ENCODE measurements around the gene ANXA2. TPM values are rescaled to one million over a fixed set of nuclear protein-coding genes. Genes with fewer than 3 reads are reported as not detected.

The ANXA2 gene
- total and polyA plus RNA-seq, 4 donors: 62.7 to 138 (median 107) TPM

DNA sequence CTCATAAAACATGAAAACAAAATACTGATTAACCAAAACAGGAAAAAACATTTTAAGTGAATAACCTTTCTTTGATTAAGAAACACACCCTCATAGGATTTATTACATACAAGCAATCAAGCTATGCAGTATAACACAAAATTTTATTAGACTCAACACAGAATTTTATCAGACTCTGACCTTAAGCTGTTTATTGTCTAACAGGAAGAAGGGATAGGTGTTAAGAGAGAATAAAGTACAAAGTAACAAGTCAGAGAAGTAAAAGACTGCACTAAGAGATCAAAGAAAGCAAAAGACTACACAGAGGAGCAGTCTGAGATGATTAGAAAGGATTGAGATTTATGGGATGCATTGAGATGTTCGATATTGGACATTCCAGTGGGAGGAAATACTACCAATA lies 43.5 kb upstream of the ANXA2 start:
- Histone ChIP-seq H3K27ac (ENCODE audit: low read depth in 1 of 2, low read length in 2 of 2) (no peak overlapping the region), H3K4me1 (ENCODE audit: control insufficient read depth in 4 of 4, insufficient read depth in 4 of 4, low read length in 3 of 4) (peaks cover 0 to 5% (median 0%) of the 10 kb centered on the region in 4 donors), H3K4me3 (ENCODE audit: low read depth in 1 of 3, low read length in 3 of 3) (no peak overlapping the region), H3K9ac (ENCODE audit: low read depth in 1 of 2, low read length in 2 of 2) (no peak overlapping the region), H3K27me3 (ENCODE audit: control insufficient read depth in 4 of 4, insufficient read depth in 4 of 4, low read length in 3 of 4) (no peaks in the 10 kb centered on the region), H3K9me3 (ENCODE audit: control insufficient read depth in 4 of 4, low read length in 3 of 4) (no peaks in the 10 kb centered on the region), H3K36me3 (ENCODE audit: control insufficient read depth in 4 of 4, insufficient read depth in 3 of 4, low read depth in 1 of 4, low read length in 3 of 4) (peaks cover 0 to 4% (median 3%) of the 10 kb centered on the region in 4 donors)
- DNase-seq (ENCODE audit: low spot score): no peak
- TF ChIP-seq, protein P1, sequence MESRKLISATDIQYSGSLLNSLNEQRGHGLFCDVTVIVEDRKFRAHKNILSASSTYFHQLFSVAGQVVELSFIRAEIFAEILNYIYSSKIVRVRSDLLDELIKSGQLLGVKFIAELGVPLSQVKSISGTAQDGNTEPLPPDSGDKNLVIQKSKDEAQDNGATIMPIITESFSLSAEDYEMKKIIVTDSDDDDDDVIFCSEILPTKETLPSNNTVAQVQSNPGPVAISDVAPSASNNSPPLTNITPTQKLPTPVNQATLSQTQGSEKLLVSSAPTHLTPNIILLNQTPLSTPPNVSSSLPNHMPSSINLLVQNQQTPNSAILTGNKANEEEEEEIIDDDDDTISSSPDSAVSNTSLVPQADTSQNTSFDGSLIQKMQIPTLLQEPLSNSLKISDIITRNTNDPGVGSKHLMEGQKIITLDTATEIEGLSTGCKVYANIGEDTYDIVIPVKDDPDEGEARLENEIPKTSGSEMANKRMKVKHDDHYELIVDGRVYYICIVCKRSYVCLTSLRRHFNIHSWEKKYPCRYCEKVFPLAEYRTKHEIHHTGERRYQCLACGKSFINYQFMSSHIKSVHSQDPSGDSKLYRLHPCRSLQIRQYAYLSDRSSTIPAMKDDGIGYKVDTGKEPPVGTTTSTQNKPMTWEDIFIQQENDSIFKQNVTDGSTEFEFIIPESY (IDR thresholded peaks at IDR 0.05): no peak
- TF ChIP-seq RAD21 (IDR thresholded peaks at IDR 0.05): no peak
- TF ChIP-seq, protein P2, sequence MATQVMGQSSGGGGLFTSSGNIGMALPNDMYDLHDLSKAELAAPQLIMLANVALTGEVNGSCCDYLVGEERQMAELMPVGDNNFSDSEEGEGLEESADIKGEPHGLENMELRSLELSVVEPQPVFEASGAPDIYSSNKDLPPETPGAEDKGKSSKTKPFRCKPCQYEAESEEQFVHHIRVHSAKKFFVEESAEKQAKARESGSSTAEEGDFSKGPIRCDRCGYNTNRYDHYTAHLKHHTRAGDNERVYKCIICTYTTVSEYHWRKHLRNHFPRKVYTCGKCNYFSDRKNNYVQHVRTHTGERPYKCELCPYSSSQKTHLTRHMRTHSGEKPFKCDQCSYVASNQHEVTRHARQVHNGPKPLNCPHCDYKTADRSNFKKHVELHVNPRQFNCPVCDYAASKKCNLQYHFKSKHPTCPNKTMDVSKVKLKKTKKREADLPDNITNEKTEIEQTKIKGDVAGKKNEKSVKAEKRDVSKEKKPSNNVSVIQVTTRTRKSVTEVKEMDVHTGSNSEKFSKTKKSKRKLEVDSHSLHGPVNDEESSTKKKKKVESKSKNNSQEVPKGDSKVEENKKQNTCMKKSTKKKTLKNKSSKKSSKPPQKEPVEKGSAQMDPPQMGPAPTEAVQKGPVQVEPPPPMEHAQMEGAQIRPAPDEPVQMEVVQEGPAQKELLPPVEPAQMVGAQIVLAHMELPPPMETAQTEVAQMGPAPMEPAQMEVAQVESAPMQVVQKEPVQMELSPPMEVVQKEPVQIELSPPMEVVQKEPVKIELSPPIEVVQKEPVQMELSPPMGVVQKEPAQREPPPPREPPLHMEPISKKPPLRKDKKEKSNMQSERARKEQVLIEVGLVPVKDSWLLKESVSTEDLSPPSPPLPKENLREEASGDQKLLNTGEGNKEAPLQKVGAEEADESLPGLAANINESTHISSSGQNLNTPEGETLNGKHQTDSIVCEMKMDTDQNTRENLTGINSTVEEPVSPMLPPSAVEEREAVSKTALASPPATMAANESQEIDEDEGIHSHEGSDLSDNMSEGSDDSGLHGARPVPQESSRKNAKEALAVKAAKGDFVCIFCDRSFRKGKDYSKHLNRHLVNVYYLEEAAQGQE (IDR thresholded peaks at IDR 0.05): no peak
- TF ChIP-seq TAF1 (conservative IDR thresholded peaks at IDR 0.05): no peak
- no peak for TF ChIP-seq FOXA1 (IDR thresholded peaks at IDR 0.05)
- no peak for TF ChIP-seq FOXA2 (IDR thresholded peaks at IDR 0.05)
- no peak for TF ChIP-seq EGR1 (IDR thresholded peaks at IDR 0.05; ENCODE audit: low read depth in 2 of 2)
- whole genome bisulfite sequencing: 81% methylated on average over 1 of the region's 1 CpG

DNA sequence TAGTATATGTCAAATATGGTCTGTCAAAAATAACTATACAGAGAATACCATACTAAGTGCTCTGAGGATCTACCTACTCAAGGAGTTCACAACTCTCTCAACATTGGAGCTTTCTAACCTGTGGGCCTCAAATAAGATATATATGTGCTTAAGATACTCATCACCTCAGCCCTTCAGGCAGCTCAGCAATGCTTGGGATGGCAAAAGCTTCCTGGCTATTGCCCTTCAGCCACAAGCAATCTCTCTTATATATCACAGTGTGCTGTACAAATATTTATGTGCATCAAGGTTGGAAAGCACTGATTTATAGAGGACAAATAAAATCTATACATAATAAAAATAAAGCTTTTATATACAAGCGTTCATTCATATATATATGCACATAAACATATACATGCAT lies 40.9 kb upstream of the ANXA2 start:
- no peaks in the 10 kb centered on the region for H3K27me3 ChIP-seq (ENCODE audit: control insufficient read depth in 4 of 4, insufficient read depth in 4 of 4, low read length in 3 of 4)
- peaks cover 0 to 6% (median 4%) of the 10 kb centered on the region in 4 donors for H3K36me3 ChIP-seq (ENCODE audit: control insufficient read depth in 4 of 4, insufficient read depth in 3 of 4, low read depth in 1 of 4, low read length in 3 of 4)

DNA sequence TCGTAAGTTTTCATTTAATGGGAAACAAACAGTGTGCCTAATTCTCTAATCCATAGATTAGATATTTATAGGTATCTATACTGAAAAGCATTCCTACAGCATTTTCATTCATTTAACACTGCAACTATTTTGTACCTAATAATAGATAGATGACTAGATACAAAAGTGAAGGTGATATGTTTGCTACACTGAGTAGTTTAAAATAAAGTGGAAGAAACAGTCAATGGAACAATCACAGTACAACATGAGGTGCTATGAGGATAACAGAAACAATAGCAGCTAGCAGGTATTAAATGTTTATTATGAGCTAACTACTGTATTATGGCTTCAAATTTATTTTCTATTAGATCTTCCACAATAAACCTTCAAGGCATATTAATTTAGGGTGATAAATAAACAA lies 31.1 kb upstream of the ANXA2 start:
- 97% methylated on average over 1 of the region's 1 CpG for WGBS
- Histone ChIP-seq H3K27ac (ENCODE audit: low read depth in 1 of 2, low read length in 2 of 2) (no peak overlapping the region), H3K27me3 (ENCODE audit: control insufficient read depth in 4 of 4, insufficient read depth in 4 of 4, low read length in 3 of 4) (no peaks in the 10 kb centered on the region), H3K4me1 (ENCODE audit: control insufficient read depth in 4 of 4, insufficient read depth in 4 of 4, low read length in 3 of 4) (no peaks in the 10 kb centered on the region), H3K9me3 (ENCODE audit: control insufficient read depth in 4 of 4, low read length in 3 of 4) (no peaks in the 10 kb centered on the region), H3K36me3 (ENCODE audit: control insufficient read depth in 4 of 4, insufficient read depth in 3 of 4, low read depth in 1 of 4, low read length in 3 of 4) (peaks cover 0 to 12% (median 7%) of the 10 kb centered on the region in 4 donors), H3K9ac (ENCODE audit: low read depth in 1 of 2, low read length in 2 of 2) (no peak overlapping the region), H3K4me3 (ENCODE audit: low read depth in 1 of 3, low read length in 3 of 3) (no peak overlapping the region)
- no peak for TF ChIP-seq HNF4G (IDR thresholded peaks at IDR 0.05)
- no peak for TF ChIP-seq TAF1 (conservative IDR thresholded peaks at IDR 0.05)
- no peak for TF ChIP-seq RAD21 (IDR thresholded peaks at IDR 0.05)
- TF ChIP-seq JUND (IDR thresholded peaks at IDR 0.05): no peak
- no peak for TF ChIP-seq YY1 (IDR thresholded peaks at IDR 0.05)
- TF ChIP-seq, protein P3, sequence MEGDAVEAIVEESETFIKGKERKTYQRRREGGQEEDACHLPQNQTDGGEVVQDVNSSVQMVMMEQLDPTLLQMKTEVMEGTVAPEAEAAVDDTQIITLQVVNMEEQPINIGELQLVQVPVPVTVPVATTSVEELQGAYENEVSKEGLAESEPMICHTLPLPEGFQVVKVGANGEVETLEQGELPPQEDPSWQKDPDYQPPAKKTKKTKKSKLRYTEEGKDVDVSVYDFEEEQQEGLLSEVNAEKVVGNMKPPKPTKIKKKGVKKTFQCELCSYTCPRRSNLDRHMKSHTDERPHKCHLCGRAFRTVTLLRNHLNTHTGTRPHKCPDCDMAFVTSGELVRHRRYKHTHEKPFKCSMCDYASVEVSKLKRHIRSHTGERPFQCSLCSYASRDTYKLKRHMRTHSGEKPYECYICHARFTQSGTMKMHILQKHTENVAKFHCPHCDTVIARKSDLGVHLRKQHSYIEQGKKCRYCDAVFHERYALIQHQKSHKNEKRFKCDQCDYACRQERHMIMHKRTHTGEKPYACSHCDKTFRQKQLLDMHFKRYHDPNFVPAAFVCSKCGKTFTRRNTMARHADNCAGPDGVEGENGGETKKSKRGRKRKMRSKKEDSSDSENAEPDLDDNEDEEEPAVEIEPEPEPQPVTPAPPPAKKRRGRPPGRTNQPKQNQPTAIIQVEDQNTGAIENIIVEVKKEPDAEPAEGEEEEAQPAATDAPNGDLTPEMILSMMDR (IDR thresholded peaks at IDR 0.05; ENCODE audit: low read depth, low read length, missing input control): no peak
- no peak for TF ChIP-seq RXRA (IDR thresholded peaks at IDR 0.05)
- TF ChIP-seq EGR1 (IDR thresholded peaks at IDR 0.05; ENCODE audit: low read depth in 2 of 2): no peak
- DNase-seq (ENCODE audit: low spot score): no peak

More for the DNA sequence above, 40.9 kb upstream of the ANXA2 start:
- H3K9ac ChIP-seq (ENCODE audit: low read depth in 1 of 2, low read length in 2 of 2): no peak overlapping the region
- no peak for DNase-seq (ENCODE audit: low spot score)
- H3K27ac ChIP-seq (ENCODE audit: low read depth in 1 of 2, low read length in 2 of 2): no peak overlapping the region
- no peaks in the 10 kb centered on the region for H3K9me3 ChIP-seq (ENCODE audit: control insufficient read depth in 4 of 4, low read length in 3 of 4)
- no peak overlapping the region for H3K4me3 ChIP-seq (ENCODE audit: low read depth in 1 of 3, low read length in 3 of 3)
- WGBS: 98% methylated on average over 1 of the region's 1 CpG
- H3K4me1 ChIP-seq (ENCODE audit: control insufficient read depth in 4 of 4, insufficient read depth in 4 of 4, low read length in 3 of 4): no peaks in the 10 kb centered on the region
- TF ChIP-seq FOXA1 (IDR thresholded peaks at IDR 0.05): no peak
- TF ChIP-seq, protein P3 (IDR thresholded peaks at IDR 0.05; ENCODE audit: low read depth, low read length, missing input control): no peak

All from liver (tissue), 9 donors.